Upper lobe of right lung (tissue), 1 donor: ENCODE measurements around the gene ARMC8. TPM values are rescaled to one million over a fixed set of nuclear protein-coding genes. Genes with fewer than 3 reads are reported as not detected.

Source experiments
- ATAC-seq: fragments of 200-7000 bp; cut with Tn5 transposase; one replicate; pipeline ENCODE4 v1.9.1; 2020; ENCODE audit warnings: mild to moderate bottlenecking, moderate library complexity
- DNase-seq: peaks from one replicate; pipeline ENCODE4 v3.0.0-alpha.2; 2020
- H3K27ac ChIP-seq: fragments of 200-600 bp; one replicate; pipeline ENCODE4 v1.8.0; 2022
- H3K27me3 ChIP-seq: fragments of 200-600 bp; one replicate; pipeline ENCODE4 v1.8.0; 2022; ENCODE audit warnings: mild to moderate bottlenecking
- H3K36me3 ChIP-seq: fragments of 200-600 bp; one replicate; pipeline ENCODE4 v1.8.0; 2022
- H3K4me1 ChIP-seq: fragments of 200-600 bp; one replicate; pipeline ENCODE4 v1.8.0; 2022
- H3K4me3 ChIP-seq: fragments of 200-600 bp; one replicate; pipeline ENCODE4 v1.8.0; 2022; ENCODE audit warnings: mild to moderate bottlenecking
- H3K9me3 ChIP-seq: fragments of 200-600 bp; one replicate; pipeline ENCODE4 v1.8.0; 2022
- CTCF ChIP-seq: fragments of 200-600 bp; IDR thresholded peaks from one replicate; pipeline ENCODE4 v1.8.0; 2022; ENCODE audit warnings: antibody characterized with exemption
- intact Hi-C: fragments of 100-400 bp; cut with DNase I; formaldehyde crosslinking; loops from one replicate; pipeline ENCODE4 v1.11.0; 2022
- total RNA-seq: library from RNA; stranded (reverse); fragmentation: NEBNext Ultra II Directional; extraction: Animal tissue kit (Norgen Biotek cat#: 25700); gene quantifications from one replicate; pipeline ENCODE4 v1.2.1, GENCODE V29; 2021
- donor health status: DM: no; HTN: yes; CAD: no; lungs with severe emphysema.

The ARMC8 gene
- total RNA-seq, 1 donor from 2014 or later: 50.3 TPM

- TF ChIP-seq CTCF: no peak
- ATAC-seq (no peak), DNase-seq (no peak)
- intact Hi-C loops: no loop called here
- no peaks in the 10 kb centered on the region for H3K9me3 ChIP-seq
- H3K27me3 ChIP-seq: no peaks in the 10 kb centered on the region
- H3K36me3 ChIP-seq: peaks cover 65% of the 10 kb centered on the region
- no peak overlapping the region for H3K4me3 ChIP-seq
- no peaks in the 10 kb centered on the region for H3K4me1 ChIP-seq
- no peak overlapping the region for H3K27ac ChIP-seq
Observed at GRCh38 chr3:138245026-138245425, 57.9 kb downstream of the ARMC8 start.

- Histone ChIP-seq H3K27me3 (no peaks in the 10 kb centered on the region), H3K4me1 (no peaks in the 10 kb centered on the region), H3K27ac (no peak overlapping the region), H3K9me3 (no peaks in the 10 kb centered on the region), H3K36me3 (peaks cover 28% of the 10 kb centered on the region), H3K4me3 (no peak overlapping the region)
- intact Hi-C loops: no loop called here
- ATAC-seq: no peak
- TF ChIP-seq CTCF: no peak
- DNase-seq: no peak
Observed at GRCh38 chr3:138249636-138250035, 62.5 kb downstream of the ARMC8 start.

- H3K36me3 ChIP-seq: no peaks in the 10 kb centered on the region
- DNase-seq (no peak), ATAC-seq (no peak)
- H3K9me3 ChIP-seq: no peaks in the 10 kb centered on the region
- H3K27me3 ChIP-seq: no peaks in the 10 kb centered on the region
- intact Hi-C loops: no loop called here
- H3K27ac ChIP-seq: no peak overlapping the region
- H3K4me1 ChIP-seq: no peaks in the 10 kb centered on the region
- H3K4me3 ChIP-seq: no peak overlapping the region
- TF ChIP-seq CTCF: no peak
Observed at GRCh38 chr3:138253609-138254008, 66.5 kb downstream of the ARMC8 start.

- Histone ChIP-seq H3K27ac (no peak overlapping the region), H3K27me3 (no peaks in the 10 kb centered on the region), H3K4me1 (no peaks in the 10 kb centered on the region), H3K9me3 (no peaks in the 10 kb centered on the region), H3K36me3 (peaks cover under 1% of the 10 kb centered on the region), H3K4me3 (no peak overlapping the region)
- intact Hi-C loops: no loop called here
- no peak for TF ChIP-seq CTCF
- DNase-seq (no peak), ATAC-seq (no peak)
Observed at GRCh38 chr3:138254216-138254615, 67.1 kb downstream of the ARMC8 start.

GRCh38 chr3:138256022-138256421, 68.9 kb downstream of the ARMC8 start:
- no peak overlapping the region for H3K27ac ChIP-seq

More at GRCh38 chr3:138256022-138256421, 68.9 kb downstream of the ARMC8 start:
- TF ChIP-seq CTCF: no peak
- no peaks in the 10 kb centered on the region for H3K9me3 ChIP-seq
- no peak for DNase-seq
- H3K4me1 ChIP-seq: no peaks in the 10 kb centered on the region
- H3K36me3 ChIP-seq: peaks cover 5% of the 10 kb centered on the region
- H3K4me3 ChIP-seq: no peak overlapping the region
- H3K27me3 ChIP-seq: no peaks in the 10 kb centered on the region
- intact Hi-C loops: no loop called here
- no peak for ATAC-seq
